Activated CD4-positive, alpha-beta T cell treated with anti-CD3 and anti-CD28 coated beads, Interleukin-2, amount 10 ng/mL, durations not matched to agents 7 days and 5 days (primary cell): ENCODE results near the gene QRICH1. TPM values are rescaled to one million over a fixed set of nuclear protein-coding genes. Genes with fewer than 3 reads are reported as not detected.

Source experiments
- CTCF ChIA-PET: fragments of 350-600 bp; sonication (Branson Sonifier 250); formaldehyde crosslinking; loops from one replicate; lab custom pipeline; 2021; ENCODE audit warnings: antibody characterized with exemption; lab: Charles Lee
- POLR2A ChIA-PET: fragments of 350-600 bp; sonication (Branson Sonifier 250); formaldehyde crosslinking; loops from one replicate; lab custom pipeline; 2021; ENCODE audit warnings: antibody characterized with exemption; lab: Charles Lee
- DNase-seq: peaks from one replicate; pipeline ENCODE4 v3.0.0-alpha.2; 2020
- H3K27ac Mint-ChIP-seq: one replicate; pipeline ENCODE4 v1.8.0; 2021; ENCODE audit warnings: mild to moderate bottlenecking, moderate library complexity, mixed read lengths
- H3K27me3 Mint-ChIP-seq: one replicate; pipeline ENCODE4 v1.8.0; 2021; ENCODE audit warnings: mixed read lengths
- H3K36me3 Mint-ChIP-seq: one replicate; pipeline ENCODE4 v1.8.0; 2021; ENCODE audit warnings: low read depth, mixed read lengths
- H3K4me1 Mint-ChIP-seq: one replicate; pipeline ENCODE4 v1.8.0; 2021; ENCODE audit warnings: mixed read lengths
- H3K4me3 Mint-ChIP-seq: one replicate; pipeline ENCODE4 v1.8.0; 2021; ENCODE audit warnings: mild to moderate bottlenecking, moderate library complexity, mixed read lengths
- H3K9me3 Mint-ChIP-seq: one replicate; pipeline ENCODE4 v1.8.0; 2021; ENCODE audit warnings: mixed read lengths
- total RNA-seq, 2 experiments: library from RNA; stranded (reverse); gene quantifications; one replicate each; pipeline ENCODE4 v1.2.3, GENCODE V29; 2021

Gene QRICH1
- total RNA-seq, 2 experiments from 2014 or later = 140 to 164 TPM

GRCh38 chr3:49018707-49019006 lies 75.2 kb downstream of the QRICH1 start:
- Mint-ChIP-seq H3K36me3 (peaks cover 30% of the 10 kb centered on the region), H3K27me3 (no peaks in the 10 kb centered on the region), H3K4me3 (peak overlapping the region; percentile 87), H3K27ac (peak overlapping the region; percentile 90), H3K4me1 (peaks cover 40% of the 10 kb centered on the region), H3K9me3 (no peaks in the 10 kb centered on the region)
- no peak for DNase-seq
- ChIA-PET POLR2A (no interaction called here), CTCF (interaction anchor here (1.6 to 9.3 kb wide), 2 partner anchors 11 to 75 kb away, joined by 3 to 100 read pairs; partner anchors contain the start of genes QRICH1 and WDR6)

DNA sequence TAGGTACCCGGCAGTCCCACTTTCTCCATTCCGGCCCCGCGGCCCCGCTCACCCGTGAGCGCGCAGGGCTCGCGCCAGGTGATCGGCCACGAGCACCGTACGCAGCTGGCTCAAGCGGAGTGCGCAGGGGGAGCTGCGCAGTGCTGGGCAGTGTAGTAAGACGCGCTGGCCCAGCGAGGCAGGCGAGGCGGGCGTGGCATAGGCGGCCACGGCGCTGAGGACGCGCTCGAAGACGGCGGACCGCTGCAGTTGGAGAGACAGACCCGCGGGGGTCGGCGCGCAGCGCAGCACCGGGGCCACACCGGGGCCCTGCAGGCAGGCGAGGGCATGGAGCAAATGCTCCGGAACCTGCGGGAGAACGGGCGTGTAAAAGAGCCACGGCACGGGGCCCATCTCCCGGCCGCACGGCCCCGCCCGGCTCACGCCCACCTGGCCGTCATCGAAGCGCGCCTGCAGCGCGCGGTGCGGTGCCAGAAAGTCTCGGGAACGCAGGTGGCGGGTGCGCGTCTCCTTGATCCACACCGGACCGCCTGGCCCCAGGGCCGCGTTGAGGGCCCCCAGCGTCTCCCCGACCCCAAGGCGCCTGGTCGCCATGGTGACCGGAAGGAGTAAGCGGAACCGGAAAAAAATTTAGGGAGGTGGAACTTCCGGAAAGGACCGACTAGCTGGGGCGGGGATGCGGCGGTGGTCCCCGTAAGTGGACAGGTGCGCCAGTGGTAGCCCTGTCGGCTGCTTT lies 75.7 kb downstream of the QRICH1 start, which contains the start of gene DALRD3:
TSS of gene DALRD3 (minus strand) at position 610 of the 736 bp plus-strand sequence. CDS start at position 594, 16 bp downstream.
- Mint-ChIP-seq H3K27me3 (no peaks in the 10 kb centered on the region), H3K36me3 (peaks cover 27% of the 10 kb centered on the region), H3K27ac (peak within 1 kb of the TSS; percentile 95), H3K4me3 (peak within 1 kb of the TSS; percentile 87), H3K4me1 (peaks cover 40% of the 10 kb centered on the region), H3K9me3 (no peaks in the 10 kb centered on the region)
- ChIA-PET CTCF (interaction anchor here (0.6 to 9.3 kb wide), 4 partner anchors 10 to 325 kb away, joined by 3 to 100 read pairs (median 6); partner anchors contain the start of genes QRICH1 and WDR6), POLR2A (interaction anchor here (1.0 to 1.1 kb wide), 2 partner anchors 11 to 30 kb away, joined by 3 to 4 read pairs; no protein-coding TSS in a partner anchor)
- peak; percentile 69 for DNase-seq

GRCh38 chr3:49017229-49017970 lies 76.5 kb downstream of the QRICH1 start:
- Mint-ChIP-seq H3K9me3 (no peaks in the 10 kb centered on the region), H3K4me1 (peaks cover 34% of the 10 kb centered on the region), H3K27me3 (no peaks in the 10 kb centered on the region), H3K36me3 (peaks cover 19% of the 10 kb centered on the region), H3K27ac (peak overlapping the region; percentile 83), H3K4me3 (peak overlapping the region; percentile 87)
- ChIA-PET CTCF (interaction anchor here (0.5 to 9.3 kb wide), 4 partner anchors 10 to 326 kb away, joined by 3 to 100 read pairs (median 6); partner anchors contain the start of gene WDR6), POLR2A (interaction anchor here (0.6 to 1.1 kb wide), 4 partner anchors 10 to 165 kb away, joined by 3 to 4 read pairs (median 4); partner anchors contain the start of gene WDR6)
- no peak for DNase-seq

GRCh38 chr3:49016414-49017228 lies 77.2 kb downstream of the QRICH1 start:
- ChIA-PET POLR2A (interaction anchor here (0.6 to 1.1 kb wide), 3 partner anchors 9 to 166 kb away, joined by 3 to 4 read pairs (median 4); partner anchors contain the start of gene WDR6), CTCF (interaction anchor here (0.5 to 9.3 kb wide), 3 partner anchors 9 to 108 kb away, joined by 3 to 100 read pairs (median 8); partner anchors contain the start of gene WDR6)
- no peaks in the 10 kb centered on the region for H3K27me3 Mint-ChIP-seq
- no peaks in the 10 kb centered on the region for H3K9me3 Mint-ChIP-seq
- peak overlapping the region; percentile 87 for H3K4me3 Mint-ChIP-seq
- peaks cover 17% of the 10 kb centered on the region for H3K36me3 Mint-ChIP-seq
- peaks cover 35% of the 10 kb centered on the region for H3K4me1 Mint-ChIP-seq
- H3K27ac Mint-ChIP-seq = peak overlapping the region; percentile 83
- no peak for DNase-seq

GRCh38 chr3:49015765-49016164 lies 78.1 kb downstream of the QRICH1 start:
- H3K4me1 Mint-ChIP-seq = peaks cover 35% of the 10 kb centered on the region
- peaks cover 17% of the 10 kb centered on the region for H3K36me3 Mint-ChIP-seq
- H3K4me3 Mint-ChIP-seq = no peak overlapping the region
- CTCF ChIA-PET = interaction anchor here (2.0 to 9.3 kb wide), 2 partner anchors 8 kb away, joined by 6 to 100 read pairs; partner anchors contain the start of gene WDR6
- H3K27ac Mint-ChIP-seq = no peak overlapping the region
- DNase-seq = no peak
- POLR2A ChIA-PET = no interaction called here
- no peaks in the 10 kb centered on the region for H3K9me3 Mint-ChIP-seq
- H3K27me3 Mint-ChIP-seq = no peaks in the 10 kb centered on the region

GRCh38 chr3:49015072-49015471 lies 78.8 kb downstream of the QRICH1 start:
- Mint-ChIP-seq H3K27ac (no peak overlapping the region), H3K4me1 (peaks cover 32% of the 10 kb centered on the region), H3K4me3 (no peak overlapping the region), H3K36me3 (peaks cover 17% of the 10 kb centered on the region), H3K27me3 (no peaks in the 10 kb centered on the region), H3K9me3 (no peaks in the 10 kb centered on the region)
- POLR2A ChIA-PET = no interaction called here
- no peak for DNase-seq
- CTCF ChIA-PET = interaction anchor here (2.0 to 9.3 kb wide), 2 partner anchors 7 to 9 kb away, joined by 6 to 100 read pairs; partner anchors contain the start of gene WDR6

DNA sequence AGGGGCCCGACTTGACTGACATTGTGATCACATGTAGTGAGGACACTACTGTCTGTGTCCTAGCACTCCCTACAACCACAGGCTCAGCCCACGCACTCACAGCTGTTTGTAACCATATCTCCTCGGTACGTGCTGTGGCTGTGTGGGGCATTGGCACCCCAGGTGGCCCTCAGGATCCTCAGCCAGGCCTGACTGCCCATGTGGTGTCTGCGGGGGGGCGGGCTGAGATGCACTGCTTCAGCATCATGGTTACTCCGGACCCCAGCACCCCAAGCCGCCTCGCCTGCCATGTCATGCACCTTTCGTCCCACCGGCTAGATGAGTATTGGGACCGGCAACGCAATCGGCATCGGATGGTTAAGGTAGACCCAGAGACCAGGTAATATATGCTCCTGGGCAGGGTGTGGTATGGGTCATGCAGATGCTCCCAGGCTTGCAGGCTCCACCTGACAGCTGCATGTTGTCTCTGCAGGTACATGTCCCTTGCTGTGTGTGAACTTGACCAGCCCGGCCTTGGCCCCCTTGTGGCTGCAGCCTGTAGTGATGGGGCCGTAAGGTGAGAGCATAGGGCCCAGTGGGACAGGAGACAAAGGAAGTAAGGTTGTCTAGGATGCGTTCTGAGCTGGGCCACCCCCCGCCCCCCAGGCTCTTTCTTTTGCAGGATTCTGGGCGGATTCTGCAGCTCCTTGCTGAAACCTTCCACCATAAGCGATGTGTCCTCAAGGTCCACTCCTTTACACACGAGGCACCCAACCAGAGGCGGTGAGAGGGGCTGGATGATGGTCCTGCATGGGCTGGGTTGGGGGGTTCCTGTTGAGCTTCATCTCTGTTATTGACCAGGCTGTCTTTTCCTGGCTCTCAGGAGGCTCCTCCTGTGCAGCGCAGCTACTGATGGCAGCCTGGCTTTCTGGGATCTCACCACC lies 79.9 kb downstream of the QRICH1 start:
- Mint-ChIP-seq H3K27ac (no peak overlapping the region), H3K4me1 (peaks cover 31% of the 10 kb centered on the region), H3K36me3 (peaks cover 17% of the 10 kb centered on the region), H3K27me3 (no peaks in the 10 kb centered on the region), H3K4me3 (no peak overlapping the region), H3K9me3 (no peaks in the 10 kb centered on the region)
- DNase-seq = peak; percentile 53
- CTCF ChIA-PET = interaction anchor here (0.8 to 3.3 kb wide), 8 partner anchors 8 to 457 kb away, joined by 3 to 28 read pairs (median 4); partner anchors contain the start of genes IMPDH2, NDUFAF3 and P4HTM
- POLR2A ChIA-PET = no interaction called here

- Mint-ChIP-seq H3K27ac (no peak overlapping the region), H3K36me3 (peaks cover 16% of the 10 kb centered on the region), H3K4me3 (no peak overlapping the region), H3K27me3 (no peaks in the 10 kb centered on the region), H3K9me3 (no peaks in the 10 kb centered on the region), H3K4me1 (peaks cover 35% of the 10 kb centered on the region)
- POLR2A ChIA-PET = no interaction called here
- DNase-seq = no peak
- CTCF ChIA-PET = interaction anchor here (1.3 to 3.3 kb wide), 4 partner anchors 9 to 25 kb away, joined by 3 to 28 read pairs (median 7); partner anchors contain the start of genes NDUFAF3 and P4HTM
These were observed 80.6 kb downstream of the QRICH1 start for GRCh38 chr3:49013113-49013737.

DNA sequence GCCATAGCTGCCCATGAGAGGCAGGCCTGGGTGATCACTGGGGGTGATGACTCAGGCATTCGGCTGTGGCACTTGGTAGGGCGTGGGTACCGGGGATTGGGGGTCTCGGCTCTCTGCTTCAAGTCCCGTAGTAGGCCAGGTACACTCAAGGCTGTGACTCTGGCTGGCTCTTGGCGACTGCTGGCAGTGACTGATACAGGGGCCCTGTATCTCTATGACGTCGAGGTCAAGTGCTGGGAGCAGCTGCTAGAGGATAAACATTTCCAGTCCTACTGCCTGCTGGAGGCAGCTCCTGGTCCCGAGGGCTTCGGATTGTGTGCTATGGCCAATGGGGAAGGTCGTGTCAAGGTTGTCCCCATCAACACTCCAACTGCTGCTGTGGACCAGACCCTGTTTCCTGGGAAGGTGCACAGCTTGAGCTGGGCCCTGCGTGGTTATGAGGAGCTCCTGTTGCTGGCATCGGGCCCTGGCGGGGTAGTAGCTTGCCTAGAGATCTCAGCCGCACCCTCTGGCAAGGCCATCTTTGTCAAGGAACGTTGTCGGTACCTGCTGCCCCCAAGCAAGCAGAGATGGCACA lies 81.3 kb downstream of the QRICH1 start:
- DNase-seq = no peak
- peaks cover 17% of the 10 kb centered on the region for H3K36me3 Mint-ChIP-seq
- POLR2A ChIA-PET = no interaction called here
- peaks cover 36% of the 10 kb centered on the region for H3K4me1 Mint-ChIP-seq
- H3K9me3 Mint-ChIP-seq = no peaks in the 10 kb centered on the region
- H3K4me3 Mint-ChIP-seq = no peak overlapping the region
- CTCF ChIA-PET = interaction anchor here (1.8 to 3.3 kb wide), 2 partner anchors 9 to 24 kb away, joined by 9 to 28 read pairs; partner anchors contain the start of gene NDUFAF3
- no peak overlapping the region for H3K27ac Mint-ChIP-seq
- no peaks in the 10 kb centered on the region for H3K27me3 Mint-ChIP-seq

GRCh38 chr3:49009396-49009795 lies 84.5 kb downstream of the QRICH1 start:
- Mint-ChIP-seq H3K27ac (no peak overlapping the region), H3K27me3 (no peaks in the 10 kb centered on the region)
- POLR2A ChIA-PET = no interaction called here

More at GRCh38 chr3:49009396-49009795, 84.5 kb downstream of the QRICH1 start:
- H3K4me1 Mint-ChIP-seq = peaks cover 35% of the 10 kb centered on the region
- H3K36me3 Mint-ChIP-seq = peaks cover 2% of the 10 kb centered on the region
- CTCF ChIA-PET = interaction anchor here (0.5 to 4.6 kb wide), 7 partner anchors 10 to 530 kb away, joined by 3 to 100 read pairs (median 4); partner anchors contain the start of genes ARIH2, DALRD3 and NDUFAF3
- DNase-seq = no peak
- no peak overlapping the region for H3K4me3 Mint-ChIP-seq
- H3K9me3 Mint-ChIP-seq = no peaks in the 10 kb centered on the region
